ENCODE measurements around the gene SLC25A40.

Gene SLC25A40

DNA sequence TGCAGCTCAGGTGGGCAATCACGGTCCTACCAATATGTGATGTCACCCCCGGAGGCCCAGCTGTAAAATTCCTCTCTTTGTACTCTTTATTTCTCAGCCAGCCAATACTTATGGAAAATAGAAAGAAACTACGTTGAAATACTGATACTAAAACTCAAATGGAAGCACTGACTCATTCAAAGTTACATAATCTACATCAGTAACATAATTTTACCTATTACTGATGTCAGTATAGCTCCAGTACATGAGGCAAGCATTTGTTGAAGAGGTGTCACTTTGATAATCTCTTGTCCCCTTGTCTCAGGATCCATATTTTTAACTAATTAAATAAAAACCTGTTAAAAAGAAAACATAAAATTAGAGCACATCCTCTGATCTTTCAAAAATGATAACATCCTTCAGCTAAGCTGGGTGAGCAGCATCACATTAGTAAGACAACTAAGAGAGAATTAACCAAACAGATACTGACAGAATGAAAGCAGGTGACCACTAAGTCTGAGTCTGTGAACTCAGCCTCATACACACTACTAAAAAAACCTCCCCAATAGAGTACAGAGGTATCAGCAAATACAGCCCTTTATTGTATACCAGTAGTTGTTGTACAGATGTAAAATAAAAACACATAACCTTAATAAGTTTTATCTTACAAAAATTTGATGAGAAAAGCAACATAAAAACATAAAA lies 17.6 kb downstream of the SLC25A40 start:
- no peak for TF ChIP-seq SIN3A (IDR thresholded peaks at IDR 0.05; ENCODE audit: borderline replicate concordance, insufficient read depth, low read length)
- TF ChIP-seq FOXP2 (optimal IDR thresholded peaks at IDR 0.05; ENCODE audit: borderline replicate concordance, extremely low read depth, extremely low read length, insufficient read depth), result no peak
- TF ChIP-seq POLR2AphosphoS5 (IDR thresholded peaks at IDR 0.05; ENCODE audit: low read depth, low read length), result no peak
- no peak for TF ChIP-seq TAF1 (IDR thresholded peaks at IDR 0.05; ENCODE audit: borderline replicate concordance, insufficient read depth, low read length)
- TF ChIP-seq, protein P1, sequence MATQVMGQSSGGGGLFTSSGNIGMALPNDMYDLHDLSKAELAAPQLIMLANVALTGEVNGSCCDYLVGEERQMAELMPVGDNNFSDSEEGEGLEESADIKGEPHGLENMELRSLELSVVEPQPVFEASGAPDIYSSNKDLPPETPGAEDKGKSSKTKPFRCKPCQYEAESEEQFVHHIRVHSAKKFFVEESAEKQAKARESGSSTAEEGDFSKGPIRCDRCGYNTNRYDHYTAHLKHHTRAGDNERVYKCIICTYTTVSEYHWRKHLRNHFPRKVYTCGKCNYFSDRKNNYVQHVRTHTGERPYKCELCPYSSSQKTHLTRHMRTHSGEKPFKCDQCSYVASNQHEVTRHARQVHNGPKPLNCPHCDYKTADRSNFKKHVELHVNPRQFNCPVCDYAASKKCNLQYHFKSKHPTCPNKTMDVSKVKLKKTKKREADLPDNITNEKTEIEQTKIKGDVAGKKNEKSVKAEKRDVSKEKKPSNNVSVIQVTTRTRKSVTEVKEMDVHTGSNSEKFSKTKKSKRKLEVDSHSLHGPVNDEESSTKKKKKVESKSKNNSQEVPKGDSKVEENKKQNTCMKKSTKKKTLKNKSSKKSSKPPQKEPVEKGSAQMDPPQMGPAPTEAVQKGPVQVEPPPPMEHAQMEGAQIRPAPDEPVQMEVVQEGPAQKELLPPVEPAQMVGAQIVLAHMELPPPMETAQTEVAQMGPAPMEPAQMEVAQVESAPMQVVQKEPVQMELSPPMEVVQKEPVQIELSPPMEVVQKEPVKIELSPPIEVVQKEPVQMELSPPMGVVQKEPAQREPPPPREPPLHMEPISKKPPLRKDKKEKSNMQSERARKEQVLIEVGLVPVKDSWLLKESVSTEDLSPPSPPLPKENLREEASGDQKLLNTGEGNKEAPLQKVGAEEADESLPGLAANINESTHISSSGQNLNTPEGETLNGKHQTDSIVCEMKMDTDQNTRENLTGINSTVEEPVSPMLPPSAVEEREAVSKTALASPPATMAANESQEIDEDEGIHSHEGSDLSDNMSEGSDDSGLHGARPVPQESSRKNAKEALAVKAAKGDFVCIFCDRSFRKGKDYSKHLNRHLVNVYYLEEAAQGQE (IDR thresholded peaks at IDR 0.05; ENCODE audit: insufficient read depth in 1 of 2, low read depth in 2 of 2, low read length in 2 of 2), result no peak

DNA sequence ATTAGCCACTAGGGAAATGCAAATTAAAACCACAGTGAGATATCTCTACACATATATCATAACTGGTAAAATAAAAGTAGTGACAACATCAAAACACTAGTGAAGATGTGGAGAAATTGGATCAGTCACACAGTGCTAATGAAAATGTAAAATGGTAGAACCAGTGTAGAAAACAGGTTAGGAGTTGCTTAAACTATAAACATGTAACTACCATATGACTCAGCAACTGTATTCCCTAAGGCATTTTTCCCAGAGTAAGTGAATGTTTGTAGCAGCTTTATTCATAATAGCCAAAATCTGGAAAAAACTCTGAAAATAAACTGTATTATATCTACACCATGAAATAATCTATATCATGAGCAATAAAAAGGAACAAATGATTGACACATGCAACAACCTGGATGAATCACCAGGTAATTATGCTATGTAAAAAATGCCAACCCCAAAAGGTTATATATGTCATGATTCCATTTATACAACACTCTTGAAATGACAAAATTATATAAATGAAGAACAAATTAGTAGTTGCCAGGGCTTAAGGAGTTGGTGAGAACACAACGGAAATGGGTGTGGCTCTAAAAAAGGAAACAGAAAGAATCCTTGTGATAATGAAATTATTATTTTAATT lies 22.8 kb downstream of the SLC25A40 start:
- no peak for TF ChIP-seq SIN3A (IDR thresholded peaks at IDR 0.05; ENCODE audit: borderline replicate concordance, insufficient read depth, low read length)
- no peak for TF ChIP-seq TAF1 (IDR thresholded peaks at IDR 0.05; ENCODE audit: borderline replicate concordance, insufficient read depth, low read length)
- no peak for TF ChIP-seq POLR2AphosphoS5 (IDR thresholded peaks at IDR 0.05; ENCODE audit: low read depth, low read length)
- TF ChIP-seq FOXP2 (optimal IDR thresholded peaks at IDR 0.05; ENCODE audit: borderline replicate concordance, extremely low read depth, extremely low read length, insufficient read depth), result no peak
- TF ChIP-seq, protein P1 (IDR thresholded peaks at IDR 0.05; ENCODE audit: insufficient read depth in 1 of 2, low read depth in 2 of 2, low read length in 2 of 2), result no peak

DNA sequence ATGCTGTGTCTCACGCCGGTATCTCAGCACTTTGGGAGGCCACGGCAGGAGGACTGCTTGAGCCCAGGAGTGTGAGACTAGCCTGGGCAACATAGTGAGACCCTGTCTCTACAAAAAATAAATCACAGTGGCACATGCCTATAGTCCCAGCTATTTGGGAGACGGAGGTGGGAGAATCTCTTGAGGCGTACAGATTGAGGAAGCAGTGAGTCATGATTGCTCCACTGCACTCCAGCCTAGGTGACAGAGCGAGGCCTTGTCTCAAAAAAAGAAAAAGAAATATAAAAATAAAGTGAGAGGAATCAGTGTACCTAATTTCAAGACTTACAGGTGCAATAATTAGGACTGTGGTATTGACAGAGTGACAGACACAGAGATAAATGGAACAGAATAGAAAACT lies 23.9 kb downstream of the SLC25A40 start:
- TF ChIP-seq POLR2AphosphoS5 (IDR thresholded peaks at IDR 0.05; ENCODE audit: low read depth, low read length), result no peak
- TF ChIP-seq FOXP2 (optimal IDR thresholded peaks at IDR 0.05; ENCODE audit: borderline replicate concordance, extremely low read depth, extremely low read length, insufficient read depth), result no peak
- no peak for TF ChIP-seq TAF1 (IDR thresholded peaks at IDR 0.05; ENCODE audit: borderline replicate concordance, insufficient read depth, low read length)
- TF ChIP-seq, protein P1 (IDR thresholded peaks at IDR 0.05; ENCODE audit: insufficient read depth in 1 of 2, low read depth in 2 of 2, low read length in 2 of 2), result no peak
- TF ChIP-seq SIN3A (IDR thresholded peaks at IDR 0.05; ENCODE audit: borderline replicate concordance, insufficient read depth, low read length), result no peak

DNA sequence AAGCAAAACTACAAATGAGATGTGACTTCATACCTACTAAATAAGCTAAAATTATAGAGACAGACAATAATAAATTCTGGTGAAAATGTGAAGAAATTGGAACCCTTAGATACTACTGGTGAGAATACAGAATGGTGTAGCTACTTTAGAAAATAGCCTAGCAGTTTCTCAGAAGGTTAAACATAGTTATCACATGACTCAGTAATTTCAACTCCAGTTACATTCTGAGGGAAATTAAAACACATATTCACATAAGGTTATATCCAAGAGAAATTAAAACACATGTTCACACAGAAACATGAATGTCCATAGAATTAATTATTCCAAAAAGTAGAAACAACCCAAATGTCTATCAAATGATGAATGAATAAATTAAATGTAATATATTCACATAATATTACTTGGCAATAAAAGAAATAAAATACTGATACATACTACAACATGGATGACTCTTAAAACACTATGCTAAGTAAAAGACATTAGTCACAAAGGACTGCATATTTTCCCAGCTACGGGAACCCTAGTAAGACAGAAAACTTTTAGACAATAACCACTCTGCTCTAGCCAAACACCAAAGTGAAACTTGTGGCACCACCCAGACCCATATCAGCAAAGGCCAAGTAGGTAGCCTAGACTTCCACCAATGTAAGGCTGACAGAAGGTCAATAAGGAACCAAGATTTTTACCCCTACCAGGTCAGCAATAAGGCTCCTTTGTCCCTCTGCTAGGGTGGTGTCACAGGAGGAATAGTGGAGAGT lies 25.1 kb downstream of the SLC25A40 start:
- TF ChIP-seq POLR2AphosphoS5 (IDR thresholded peaks at IDR 0.05; ENCODE audit: low read depth, low read length) (no peak), TAF1 (IDR thresholded peaks at IDR 0.05; ENCODE audit: borderline replicate concordance, insufficient read depth, low read length) (no peak), FOXP2 (optimal IDR thresholded peaks at IDR 0.05; ENCODE audit: borderline replicate concordance, extremely low read depth, extremely low read length, insufficient read depth) (no peak), SIN3A (IDR thresholded peaks at IDR 0.05; ENCODE audit: borderline replicate concordance, insufficient read depth, low read length) (no peak)
- TF ChIP-seq, protein P1 (IDR thresholded peaks at IDR 0.05; ENCODE audit: insufficient read depth in 1 of 2, low read depth in 2 of 2, low read length in 2 of 2), result no peak

Data from PFSK-1 (cell line).